Stomach (tissue), 9 donors: ENCODE data around the gene GDF7. TPM values are rescaled to one million over a fixed set of nuclear protein-coding genes. Genes with fewer than 3 reads are reported as not detected.

Experiments used
- DNase-seq, 2 donors: peaks; one replicate each; pipeline versions ENCODE4 v3.0.0 to v3.0.0-alpha.2; 2013 to 2019
- H3K27ac ChIP-seq, 5 donors: fragments of 200-600 bp in 4 of 5; sonication (generic) in 4 of 5; one replicate each; pipeline ENCODE4 v1.5.1; 2013 to 2019; ENCODE audit warnings: mild to moderate bottlenecking in 1 of 5, moderate library complexity in 1 of 5
- H3K27me3 ChIP-seq, 3 donors: fragments of 200-600 bp; sonication (generic); one replicate each; pipeline ENCODE4 v1.5.1; 2017 to 2019; ENCODE audit warnings: mixed run types in 1 of 3
- H3K36me3 ChIP-seq, 4 donors: fragments of 200-600 bp; sonication (generic); 1 replicate in 3 of 4; 2 replicates in 1 of 4; pipeline ENCODE4 v1.5.1; 2016 to 2019
- H3K4me1 ChIP-seq, 4 donors: fragments of 200-600 bp; sonication (generic); one replicate each; pipeline ENCODE4 v1.5.1; 2016 to 2019
- H3K4me3 ChIP-seq, 4 donors: fragments of 200-600 bp; sonication (generic) in 3 of 4; one replicate each; pipeline ENCODE4 v1.5.1; 2016 to 2019; ENCODE audit warnings: mild to moderate bottlenecking in 1 of 4
- H3K9me3 ChIP-seq, 4 donors: fragments of 200-600 bp; sonication (generic); one replicate each; pipeline ENCODE4 v1.5.1; 2016 to 2019
- CTCF ChIP-seq, 7 experiments: fragments of 450-650 bp in 4 of 7; fragments of 200-600 bp in 3 of 7; sonication (generic) in 3 of 7; IDR thresholded peaks; one replicate each; pipeline ENCODE4 v1.5.1; 2016 to 2019; ENCODE audit warnings: antibody characterized with exemption in 7 of 7, control low read depth in 2 of 7, mild to moderate bottlenecking in 1 of 7
- EP300 ChIP-seq: sonication (generic); formaldehyde crosslinking; IDR thresholded peaks from one replicate; pipeline ENCODE4 v1.6.1; 2017; ENCODE audit warnings: antibody characterized with exemption
- POLR2A ChIP-seq, 4 donors: fragments of 450-650 bp; IDR thresholded peaks; one replicate each; pipeline ENCODE4 v1.6.1; 2016; ENCODE audit warnings: antibody characterized with exemption in 4 of 4, control low read depth in 2 of 4, mild to moderate bottlenecking in 1 of 4, moderate library complexity in 1 of 4
- POLR2AphosphoS5 ChIP-seq, 3 donors: sonication (generic); formaldehyde crosslinking; IDR thresholded peaks; one replicate each; pipeline ENCODE4 v1.6.1; 2016; ENCODE audit warnings: antibody characterized with exemption in 3 of 3
- WGBS, 5 donors: extraction: QIAGEN DNeasy Blood & Tissue Kit in 3 of 5; methylation state at CpG; one replicate each; pipeline versions ENCODE4 v1.1.5 to v1.1.7; 2013 to 2018; 5-methylcytosine and 5-hydroxymethylcytosine counted together
- intact Hi-C: fragments of 100-400 bp; cut with DNase I; formaldehyde crosslinking; loops from one replicate; pipeline ENCODE4 v1.15.1; 2023; ENCODE audit warnings: low total_unique reads
- polyA plus RNA-seq, 3 donors: library from polyadenylated mRNA; stranded (reverse); fragments of 200-250 nt; gene quantifications; one replicate each; pipeline ENCODE4 v1.2.3, GENCODE V29; 2013
- total RNA-seq, 5 donors: library from RNA; depleted of rRNA; stranded (reverse); fragments of >200 nt; gene quantifications; one replicate each; pipeline versions ENCODE4 v1.1.0 to v1.2.3, GENCODE V29; 2014 to 2016
- donor health status: healthy with polysubstance abuse.
- donor health status: Bipolar disorder and iron deficiency.
- donor health status: healthy.

GDF7 gene
- total and polyA plus RNA-seq, 8 donors: 0.10 to 1.3 (median 0.37) TPM; not detected in 3

GRCh38 chr2:20618886-20619521, 47.9 kb upstream of the GDF7 start:
- WGBS, 5 donors: 64 to 78% (median 71%) methylated on average over 9 to 15 of the region's 15 CpGs
- DNase-seq: peak in 1 of 2 donors; percentile 24
- TF ChIP-seq CTCF (IDR thresholded peaks at IDR 0.05) (no peak), POLR2A (IDR thresholded peaks at IDR 0.05) (no peak), POLR2AphosphoS5 (IDR thresholded peaks at IDR 0.05) (no peak), EP300 (no peak)
- intact Hi-C loops: no loop called here
- Histone ChIP-seq H3K9me3 (no peaks in the 10 kb centered on the region), H3K27ac (peak overlapping the region; percentile 84 to 97 (median 89)), H3K27me3 (no peaks in the 10 kb centered on the region), H3K4me1 (peaks cover 58 to 77% (median 68%) of the 10 kb centered on the region in 4 donors), H3K4me3 (no peak overlapping the region), H3K36me3 (peaks cover 26 to 45% (median 44%) of the 10 kb centered on the region in 4 donors)

- peak overlapping the region; percentile 84 to 97 (median 89) for H3K27ac ChIP-seq
- H3K9me3 ChIP-seq: no peaks in the 10 kb centered on the region
- no peak for TF ChIP-seq CTCF (IDR thresholded peaks at IDR 0.05)
- no peak for TF ChIP-seq POLR2AphosphoS5 (IDR thresholded peaks at IDR 0.05)
- TF ChIP-seq POLR2A (IDR thresholded peaks at IDR 0.05): no peak
- no peak for TF ChIP-seq EP300
- 74 to 86% (median 79%) methylated on average over 13 of the region's 13 CpGs for WGBS, 5 donors
- peaks cover 33 to 51% (median 50%) of the 10 kb centered on the region in 4 donors for H3K36me3 ChIP-seq
- H3K4me3 ChIP-seq: no peak overlapping the region
- no peaks in the 10 kb centered on the region for H3K27me3 ChIP-seq
- H3K4me1 ChIP-seq: peaks cover 52 to 72% (median 61%) of the 10 kb centered on the region in 4 donors
- intact Hi-C loops: no loop called here
- peak in 1 of 2 donors; percentile 25 for DNase-seq
Measured at GRCh38 chr2:20619624-20620024, 47.3 kb upstream of the GDF7 start.

- Histone ChIP-seq H3K9me3 (no peaks in the 10 kb centered on the region), H3K36me3 (peaks cover 33 to 56% (median 53%) of the 10 kb centered on the region in 4 donors), H3K4me3 (no peak overlapping the region), H3K27me3 (no peaks in the 10 kb centered on the region), H3K4me1 (peaks cover 52 to 72% (median 59%) of the 10 kb centered on the region in 4 donors), H3K27ac (peak overlapping the region in 4 of 5 donors; percentile 87 to 97 (median 92))
- intact Hi-C loops: no loop called here
- TF ChIP-seq CTCF (IDR thresholded peaks at IDR 0.05) (no peak), EP300 (no peak), POLR2A (IDR thresholded peaks at IDR 0.05) (no peak), POLR2AphosphoS5 (IDR thresholded peaks at IDR 0.05) (no peak)
- WGBS, 5 donors: 77 to 90% (median 80%) methylated on average over 8 of the region's 8 CpGs
- DNase-seq: peak in 1 of 2 donors; percentile 24
Measured at GRCh38 chr2:20620271-20620681, 46.7 kb upstream of the GDF7 start.

GRCh38 chr2:20620696-20621365, 46.1 kb upstream of the GDF7 start:
- WGBS, 5 donors: 64 to 85% (median 78%) methylated on average over 4 of the region's 4 CpGs
- Histone ChIP-seq H3K4me1 (peaks cover 53 to 70% (median 58%) of the 10 kb centered on the region in 4 donors), H3K4me3 (no peak overlapping the region), H3K27ac (peak overlapping the region in 4 of 5 donors; percentile 87 to 97 (median 92)), H3K27me3 (no peaks in the 10 kb centered on the region), H3K9me3 (no peaks in the 10 kb centered on the region), H3K36me3 (peaks cover 33 to 56% (median 53%) of the 10 kb centered on the region in 4 donors)
- peak in 1 of 2 donors; percentile 20 for DNase-seq
- intact Hi-C loops: no loop called here
- no peak for TF ChIP-seq EP300
- TF ChIP-seq CTCF (IDR thresholded peaks at IDR 0.05): no peak
- TF ChIP-seq POLR2AphosphoS5 (IDR thresholded peaks at IDR 0.05): no peak
- no peak for TF ChIP-seq POLR2A (IDR thresholded peaks at IDR 0.05)
